Adrenal gland (tissue), 5 donors: ENCODE data around the gene ZNF555.
"Not testable (repeated sequence)": the region's sequence is repeated elsewhere in the genome, so short reads cannot be mapped to it uniquely, and the experiment has no call there.

Experiments
- POLR2A ChIP-seq, 2 donors: fragments of 450-650 bp; IDR thresholded peaks; one replicate each; pipeline ENCODE4 v1.6.1; 2017; ENCODE audit warnings: antibody characterized with exemption in 2 of 2, mild to moderate bottlenecking in 2 of 2, moderate library complexity in 1 of 2
- TF ChIP-seq, protein P1 (sequence below), 6 experiments: fragments of 450-650 bp in 4 of 6; fragments of 200-600 bp in 2 of 6; sonication (generic) in 1 of 6; IDR thresholded peaks; 1 replicate in 5 of 6; 2 replicates in 1 of 6; pipeline versions ENCODE4 v1.5.1 to v1.8.0; 2016 to 2021; ENCODE audit warnings: antibody characterized with exemption in 6 of 6, mild to moderate bottlenecking in 2 of 6, moderate library complexity in 1 of 6
- donor health status: DM: no; HTN: no; CAD: no.

DNA sequence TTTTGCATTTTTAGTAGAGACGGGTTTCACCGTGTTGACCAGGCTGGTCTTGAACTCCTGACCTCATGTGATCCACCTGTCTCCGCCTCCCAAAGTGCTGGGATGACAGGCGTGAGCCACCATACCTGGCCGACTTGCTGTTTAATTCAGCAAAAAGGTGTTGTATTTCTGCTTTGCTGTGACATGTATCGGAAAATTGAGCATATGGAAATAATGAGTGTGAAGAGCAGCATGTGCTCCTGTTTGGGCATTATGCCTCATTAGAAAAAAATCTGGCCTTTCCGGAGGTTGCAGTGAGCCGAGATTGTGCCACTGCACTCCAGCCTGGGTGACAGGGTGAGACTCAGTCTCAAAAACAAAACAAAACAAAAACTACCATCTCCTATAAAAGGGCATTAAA lies 49.3 kb downstream of the ZNF555 start:
- TF ChIP-seq, protein P1, sequence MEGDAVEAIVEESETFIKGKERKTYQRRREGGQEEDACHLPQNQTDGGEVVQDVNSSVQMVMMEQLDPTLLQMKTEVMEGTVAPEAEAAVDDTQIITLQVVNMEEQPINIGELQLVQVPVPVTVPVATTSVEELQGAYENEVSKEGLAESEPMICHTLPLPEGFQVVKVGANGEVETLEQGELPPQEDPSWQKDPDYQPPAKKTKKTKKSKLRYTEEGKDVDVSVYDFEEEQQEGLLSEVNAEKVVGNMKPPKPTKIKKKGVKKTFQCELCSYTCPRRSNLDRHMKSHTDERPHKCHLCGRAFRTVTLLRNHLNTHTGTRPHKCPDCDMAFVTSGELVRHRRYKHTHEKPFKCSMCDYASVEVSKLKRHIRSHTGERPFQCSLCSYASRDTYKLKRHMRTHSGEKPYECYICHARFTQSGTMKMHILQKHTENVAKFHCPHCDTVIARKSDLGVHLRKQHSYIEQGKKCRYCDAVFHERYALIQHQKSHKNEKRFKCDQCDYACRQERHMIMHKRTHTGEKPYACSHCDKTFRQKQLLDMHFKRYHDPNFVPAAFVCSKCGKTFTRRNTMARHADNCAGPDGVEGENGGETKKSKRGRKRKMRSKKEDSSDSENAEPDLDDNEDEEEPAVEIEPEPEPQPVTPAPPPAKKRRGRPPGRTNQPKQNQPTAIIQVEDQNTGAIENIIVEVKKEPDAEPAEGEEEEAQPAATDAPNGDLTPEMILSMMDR (IDR thresholded peaks at IDR 0.05) = not testable (repeated sequence)
- TF ChIP-seq POLR2A (IDR thresholded peaks at IDR 0.05) = not testable (repeated sequence)
